PFSK-1 (cell line): ENCODE measurements around the gene SRSF2.

Experiments used
- FOXP2 ChIP-seq: optimal IDR thresholded peaks from 2 replicates; pipeline ENCODE3; 2011; ENCODE audit warnings: borderline replicate concordance, control low read depth, inconsistent platforms; ENCODE audit not compliant: insufficient read depth; ENCODE audit errors: extremely low read length, extremely low read depth
- POLR2AphosphoS5 ChIP-seq: IDR thresholded peaks from 2 replicates; pipeline ENCODE4 v1.6.1; 2012; ENCODE audit warnings: low read depth, mild to moderate bottlenecking, control low read depth, low read length, moderate library complexity
- SIN3A ChIP-seq: IDR thresholded peaks from 2 replicates; pipeline ENCODE4 v1.6.1; 2012; ENCODE audit warnings: mild to moderate bottlenecking, low read length, moderate library complexity, borderline replicate concordance; ENCODE audit not compliant: insufficient read depth
- TAF1 ChIP-seq: IDR thresholded peaks from 2 replicates; pipeline ENCODE4 v1.6.1; 2012; ENCODE audit warnings: low read length, control low read depth, borderline replicate concordance; ENCODE audit not compliant: insufficient read depth
- TF ChIP-seq, protein P1 (sequence below), 2 experiments: IDR thresholded peaks; 2 replicates each; pipeline versions ENCODE4 v1.6.1 to v1.8.0; 2011 to 2012; ENCODE audit warnings: low read depth in 2 of 2, low read length in 2 of 2, control low read depth in 1 of 2, inconsistent platforms in 1 of 2, mild to moderate bottlenecking in 1 of 2, moderate library complexity in 1 of 2; ENCODE audit not compliant: insufficient read depth in 1 of 2

SRSF2 gene

DNA sequence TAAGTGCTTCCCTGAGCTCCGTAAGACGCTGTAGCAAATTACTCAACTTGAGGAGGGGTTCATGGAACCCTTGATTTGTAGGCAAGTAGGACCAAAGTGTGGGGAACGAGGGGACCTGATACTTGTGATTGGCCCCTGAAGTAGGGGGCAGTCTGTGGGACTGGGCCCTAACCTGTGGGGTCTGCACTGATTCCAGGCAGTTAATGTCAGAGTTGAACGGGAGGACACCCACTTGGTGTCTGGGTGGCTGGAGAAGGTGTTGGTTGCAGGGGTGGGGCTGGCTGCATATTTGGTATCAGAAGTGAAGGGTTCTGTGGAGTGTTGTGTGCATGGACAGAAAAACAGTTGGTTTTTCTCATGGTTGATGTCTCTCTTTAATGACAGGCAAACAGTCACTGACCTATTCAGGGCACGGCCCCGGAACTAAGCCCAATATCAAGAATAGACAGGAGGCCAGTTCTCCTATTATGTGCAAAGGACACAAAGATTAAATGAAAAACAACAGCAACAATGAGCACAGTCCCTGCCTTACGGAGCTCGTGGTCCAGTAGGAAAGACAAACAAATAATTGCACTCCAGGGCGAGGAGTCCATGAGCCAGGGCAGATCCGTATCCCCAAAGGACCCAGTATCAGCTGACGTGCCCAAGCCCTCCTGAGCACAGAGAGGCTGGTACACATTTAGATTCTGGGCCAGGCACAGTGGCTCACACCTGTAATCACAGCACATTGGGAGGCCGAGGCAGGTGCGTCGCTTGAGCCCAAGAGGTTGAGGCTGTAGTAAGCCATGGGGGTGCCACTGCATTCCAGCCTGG is 45.5 kb downstream of the SRSF2 start:
- TF ChIP-seq SIN3A (no peak), POLR2AphosphoS5 (no peak), TAF1 (no peak), FOXP2 (no peak)
- TF ChIP-seq, protein P1, sequence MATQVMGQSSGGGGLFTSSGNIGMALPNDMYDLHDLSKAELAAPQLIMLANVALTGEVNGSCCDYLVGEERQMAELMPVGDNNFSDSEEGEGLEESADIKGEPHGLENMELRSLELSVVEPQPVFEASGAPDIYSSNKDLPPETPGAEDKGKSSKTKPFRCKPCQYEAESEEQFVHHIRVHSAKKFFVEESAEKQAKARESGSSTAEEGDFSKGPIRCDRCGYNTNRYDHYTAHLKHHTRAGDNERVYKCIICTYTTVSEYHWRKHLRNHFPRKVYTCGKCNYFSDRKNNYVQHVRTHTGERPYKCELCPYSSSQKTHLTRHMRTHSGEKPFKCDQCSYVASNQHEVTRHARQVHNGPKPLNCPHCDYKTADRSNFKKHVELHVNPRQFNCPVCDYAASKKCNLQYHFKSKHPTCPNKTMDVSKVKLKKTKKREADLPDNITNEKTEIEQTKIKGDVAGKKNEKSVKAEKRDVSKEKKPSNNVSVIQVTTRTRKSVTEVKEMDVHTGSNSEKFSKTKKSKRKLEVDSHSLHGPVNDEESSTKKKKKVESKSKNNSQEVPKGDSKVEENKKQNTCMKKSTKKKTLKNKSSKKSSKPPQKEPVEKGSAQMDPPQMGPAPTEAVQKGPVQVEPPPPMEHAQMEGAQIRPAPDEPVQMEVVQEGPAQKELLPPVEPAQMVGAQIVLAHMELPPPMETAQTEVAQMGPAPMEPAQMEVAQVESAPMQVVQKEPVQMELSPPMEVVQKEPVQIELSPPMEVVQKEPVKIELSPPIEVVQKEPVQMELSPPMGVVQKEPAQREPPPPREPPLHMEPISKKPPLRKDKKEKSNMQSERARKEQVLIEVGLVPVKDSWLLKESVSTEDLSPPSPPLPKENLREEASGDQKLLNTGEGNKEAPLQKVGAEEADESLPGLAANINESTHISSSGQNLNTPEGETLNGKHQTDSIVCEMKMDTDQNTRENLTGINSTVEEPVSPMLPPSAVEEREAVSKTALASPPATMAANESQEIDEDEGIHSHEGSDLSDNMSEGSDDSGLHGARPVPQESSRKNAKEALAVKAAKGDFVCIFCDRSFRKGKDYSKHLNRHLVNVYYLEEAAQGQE (IDR thresholded peaks at IDR 0.05; ENCODE audit: insufficient read depth in 1 of 2, low read depth in 2 of 2, low read length in 2 of 2) = no peak

DNA sequence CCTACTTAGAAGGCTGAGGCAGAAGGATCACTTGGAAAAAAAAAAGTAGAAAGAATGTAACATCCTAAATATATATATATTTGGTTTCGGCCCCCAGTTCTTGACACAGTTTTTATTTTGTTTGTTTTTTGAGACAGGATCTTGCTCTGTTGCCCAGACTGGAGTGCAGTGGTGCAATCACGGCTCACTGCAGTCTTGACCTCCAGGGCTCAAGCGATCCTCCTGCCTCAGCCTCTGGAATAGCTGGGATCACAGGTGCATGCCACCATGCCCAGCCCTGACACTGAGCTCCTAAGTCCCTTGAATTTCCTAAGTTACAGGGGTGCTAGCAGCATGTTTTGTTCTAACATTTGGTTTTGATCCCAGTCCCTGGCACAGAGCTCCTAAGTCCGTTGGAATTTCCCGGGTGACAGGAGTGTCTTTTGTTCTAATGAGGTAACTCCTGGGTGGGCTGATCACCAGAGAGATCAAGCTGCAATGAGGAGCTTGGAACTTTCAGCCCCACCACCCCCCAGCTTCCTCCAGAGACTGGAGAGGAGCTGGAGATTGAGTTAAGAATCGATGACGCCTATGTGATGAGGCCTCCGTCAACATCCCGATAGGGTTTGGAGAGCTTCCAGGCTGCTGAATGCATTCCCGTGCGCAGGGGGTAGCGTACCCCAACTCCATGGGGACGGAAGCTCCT is 46.4 kb downstream of the SRSF2 start:
- TF ChIP-seq FOXP2 = no peak
- TF ChIP-seq TAF1 = no peak
- no peak for TF ChIP-seq POLR2AphosphoS5
- TF ChIP-seq SIN3A = no peak
- TF ChIP-seq, protein P1 (IDR thresholded peaks at IDR 0.05; ENCODE audit: insufficient read depth in 1 of 2, low read depth in 2 of 2, low read length in 2 of 2) = no peak

GRCh38 chr17:76689859-76690258 is 47.3 kb downstream of the SRSF2 start:
- TF ChIP-seq FOXP2 (no peak), TAF1 (no peak), POLR2AphosphoS5 (no peak), SIN3A (no peak)
- TF ChIP-seq, protein P1 (IDR thresholded peaks at IDR 0.05; ENCODE audit: insufficient read depth in 1 of 2, low read depth in 2 of 2, low read length in 2 of 2) = no peak

DNA sequence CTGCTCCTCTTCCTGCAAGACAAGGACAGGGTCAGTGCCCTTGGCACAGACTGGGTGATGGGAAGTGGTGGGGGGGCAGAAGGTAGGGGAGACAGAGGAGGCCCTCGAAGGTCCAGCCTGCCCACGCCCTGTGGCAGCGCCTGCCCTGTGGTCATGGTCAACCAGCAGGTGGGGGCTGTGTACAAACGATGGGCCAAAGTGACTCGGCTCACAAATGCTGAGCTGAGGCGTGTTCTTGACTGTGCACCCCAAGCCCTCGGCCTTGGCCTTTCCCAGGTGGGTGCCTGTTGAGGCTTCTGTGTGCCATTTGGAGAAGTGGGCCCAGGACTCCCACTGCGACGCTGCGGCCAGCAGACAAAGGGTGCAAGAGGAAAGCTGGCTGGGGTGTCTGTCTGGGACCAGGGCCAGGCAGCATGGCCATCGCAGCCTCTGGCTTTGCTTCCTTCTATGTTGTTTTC is 48.9 kb downstream of the SRSF2 start:
- no peak for TF ChIP-seq POLR2AphosphoS5
- peak; percentile 63 for TF ChIP-seq FOXP2

DNA sequence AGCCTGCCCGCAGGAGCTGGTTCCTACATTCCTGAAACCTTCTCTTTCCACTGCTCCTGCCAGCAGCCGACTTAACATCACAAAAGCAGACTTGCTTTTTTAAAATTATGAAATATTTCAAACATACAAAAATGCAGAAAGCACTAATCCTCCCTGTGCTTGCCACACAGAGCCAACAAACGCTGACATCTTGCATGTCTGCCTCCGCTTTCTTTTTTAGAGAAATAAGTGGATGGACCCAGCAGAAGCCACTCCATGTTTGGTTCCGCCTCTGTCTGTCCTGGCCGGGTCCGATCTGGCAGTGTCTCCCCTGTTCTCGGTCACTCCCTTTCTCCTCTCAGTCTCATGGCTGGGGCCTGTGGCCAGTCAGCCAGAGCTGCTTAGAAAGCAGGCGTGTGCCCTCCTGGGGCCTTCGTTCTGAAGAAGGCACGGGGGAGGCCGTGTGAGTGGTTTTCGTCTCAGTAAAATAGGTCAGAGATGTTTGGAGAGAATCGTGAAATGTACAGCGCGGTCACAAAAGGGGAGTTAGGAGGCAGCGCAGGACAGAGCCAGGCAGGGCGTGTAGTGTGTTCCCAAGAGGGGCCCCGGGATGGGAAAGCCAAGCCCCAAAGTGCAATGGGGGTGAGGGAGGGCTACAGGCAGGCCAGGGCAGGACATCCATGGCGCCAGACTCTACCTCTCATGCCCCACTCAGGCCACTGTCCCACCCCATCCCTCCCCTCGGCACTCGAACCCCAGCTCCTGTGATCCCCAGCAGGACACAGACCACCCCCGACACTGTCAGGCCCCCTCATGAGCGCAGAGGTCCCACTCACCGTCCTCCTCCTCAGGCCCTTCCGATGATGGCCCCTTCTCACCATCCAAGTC is 49.6 kb downstream of the SRSF2 start:
- TF ChIP-seq, protein P1 (IDR thresholded peaks at IDR 0.05; ENCODE audit: insufficient read depth in 1 of 2, low read depth in 2 of 2, low read length in 2 of 2) = no peak
- TF ChIP-seq POLR2AphosphoS5 = no peak
- no peak for TF ChIP-seq SIN3A
- TF ChIP-seq FOXP2 = no peak
- no peak for TF ChIP-seq TAF1
